Neural progenitor cell (in vitro differentiated cells): ENCODE results near the gene FOXC2. TPM values are rescaled to one million over a fixed set of nuclear protein-coding genes. Genes with fewer than 3 reads are reported as not detected.

Source experiments
- DNase-seq: peaks from one replicate; pipeline ENCODE4 v3.0.0-alpha.2; 2016; ENCODE audit warnings: low spot score
- H2AFZ ChIP-seq: fragments of 200-600 bp; sonication (generic); replicated peaks from 2 replicates; pipeline ENCODE4 v1.6.1; 2016; ENCODE audit warnings: antibody characterized with exemption
- H3F3A ChIP-seq: fragments of 200-600 bp; sonication (generic); 2 replicates; pipeline ENCODE4 v1.6.1; 2016; ENCODE audit warnings: antibody characterized with exemption, low read depth
- H3K27ac ChIP-seq: fragments of 200-600 bp; sonication (generic); 2 replicates; pipeline ENCODE4 v1.5.1; 2016; ENCODE audit warnings: mild to moderate bottlenecking
- H3K27me3 ChIP-seq: fragments of 200-600 bp; sonication (generic); 2 replicates; pipeline ENCODE4 v1.6.1; 2016; ENCODE audit warnings: mild to moderate bottlenecking, moderate library complexity
- H3K36me3 ChIP-seq: fragments of 200-600 bp; sonication (generic); 2 replicates; pipeline ENCODE4 v1.5.1; 2016
- H3K4me1 ChIP-seq: fragments of 200-600 bp; sonication (generic); 2 replicates; pipeline ENCODE4 v1.6.1; 2016; ENCODE audit warnings: mixed run types
- H3K4me2 ChIP-seq: fragments of 200-600 bp; sonication (generic); 2 replicates; pipeline ENCODE4 v1.6.1; 2016
- H3K4me3 ChIP-seq: fragments of 200-600 bp; sonication (generic); 2 replicates; pipeline ENCODE4 v1.5.1; 2016
- H3K79me2 ChIP-seq: fragments of 200-600 bp; sonication (generic); 2 replicates; pipeline ENCODE4 v1.6.1; 2016; ENCODE audit warnings: low read depth
- H3K9ac ChIP-seq: fragments of 200-600 bp; sonication (generic); 2 replicates; pipeline ENCODE4 v1.6.1; 2016
- H3K9me3 ChIP-seq: fragments of 200-600 bp; sonication (generic); 2 replicates; pipeline ENCODE4 v1.5.1; 2016; ENCODE audit warnings: low read depth
- H4K20me1 ChIP-seq: fragments of 200-600 bp; sonication (generic); 2 replicates; pipeline ENCODE4 v1.6.1; 2016; ENCODE audit warnings: low read depth
- H3K27ac Mint-ChIP-seq: 3 replicates; pipeline ENCODE4 v1.8.0; 2021; ENCODE audit warnings: mixed read lengths
- H3K27me3 Mint-ChIP-seq: 2 replicates; pipeline ENCODE4 v1.8.0; 2022; ENCODE audit warnings: low read depth, mild to moderate bottlenecking, inconsistent platforms, moderate library complexity, mixed read lengths; ENCODE audit not compliant: insufficient read depth
- H3K36me3 Mint-ChIP-seq: 3 replicates; pipeline ENCODE4 v1.8.0; 2021; ENCODE audit warnings: mixed read lengths
- H3K4me1 Mint-ChIP-seq: 3 replicates; pipeline ENCODE4 v1.8.0; 2021; ENCODE audit warnings: mixed read lengths
- H3K4me3 Mint-ChIP-seq: 3 replicates; pipeline ENCODE4 v1.8.0; 2021; ENCODE audit warnings: mild to moderate bottlenecking, moderate library complexity, mixed read lengths
- H3K9me3 Mint-ChIP-seq: 3 replicates; pipeline ENCODE4 v1.8.0; 2020; ENCODE audit warnings: mixed read lengths
- CTCF ChIP-seq: fragments of 200-600 bp; sonication (generic); IDR thresholded peaks from 2 replicates; pipeline ENCODE4 v1.5.1; 2017; ENCODE audit warnings: antibody characterized with exemption, mild to moderate bottlenecking
- EZH2 ChIP-seq: fragments of 200-600 bp; sonication (generic); IDR thresholded peaks from 2 replicates; pipeline ENCODE4 v1.6.1; 2017; ENCODE audit warnings: antibody characterized with exemption, mild to moderate bottlenecking, moderate library complexity
- EZH2phosphoT487 ChIP-seq: fragments of 200-600 bp; sonication (generic); IDR thresholded peaks from 2 replicates; pipeline ENCODE4 v1.6.1; 2017; ENCODE audit warnings: antibody characterized with exemption
- total RNA-seq: library from RNA; depleted of rRNA; stranded (reverse); fragments of >200 nt; gene quantifications from 2 replicates; pipeline ENCODE4 v1.2.3, GENCODE V29; 2015; ENCODE audit warnings: low replicate concordance

FOXC2 gene
- total RNA-seq, 1 donor from 2014 or later = not detected

DNA sequence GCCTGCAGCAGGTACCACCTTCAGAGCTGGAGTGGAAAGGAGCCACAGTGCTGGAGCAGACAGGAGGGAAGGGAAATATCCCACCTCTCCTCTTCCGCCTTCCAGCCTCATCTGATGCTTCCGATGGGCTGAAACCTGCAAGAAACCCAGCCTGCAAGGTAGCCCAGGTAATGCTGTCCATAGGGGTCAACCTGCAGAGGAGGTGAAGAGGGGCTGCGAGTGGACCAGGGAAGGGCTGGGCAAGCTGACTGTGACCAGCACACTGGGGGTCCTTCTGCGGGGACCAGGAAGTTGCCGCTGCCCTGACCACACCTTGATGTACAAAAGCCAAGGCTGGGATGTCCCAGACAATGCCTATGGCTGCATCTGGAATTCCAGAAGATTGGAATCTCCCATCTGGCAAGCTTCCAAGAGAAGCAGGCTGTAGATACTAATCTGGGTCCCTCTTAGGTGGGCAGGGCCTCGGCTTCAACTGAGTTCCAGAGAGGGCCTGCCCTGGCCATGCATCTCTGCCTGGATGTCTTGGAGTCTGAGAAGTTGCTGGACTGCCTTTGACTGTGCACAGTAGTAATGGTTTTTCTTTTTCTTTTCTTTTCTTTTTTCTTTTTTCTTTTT, 17.5 kb downstream of the FOXC2 start:
- Mint-ChIP-seq H3K4me1 (peaks cover 8% of the 10 kb centered on the region), H3K27me3 (peaks cover 30% of the 10 kb centered on the region), H3K36me3 (no peaks in the 10 kb centered on the region), H3K27ac (no peak overlapping the region), H3K9me3 (no peaks in the 10 kb centered on the region), H3K4me3 (no peak overlapping the region)
- peaks cover 50% of the 10 kb centered on the region for H3K27me3 ChIP-seq
- H3K9me3 ChIP-seq = no peaks in the 10 kb centered on the region
- H3K79me2 ChIP-seq = no peaks in the 10 kb centered on the region
- no peak overlapping the region for H2AFZ ChIP-seq
- H3K4me1 ChIP-seq = no peaks in the 10 kb centered on the region
- TF ChIP-seq EZH2 (no peak), CTCF (no peak), EZH2phosphoT487 (no peak)
- H3K4me3 ChIP-seq = no peak overlapping the region
- H4K20me1 ChIP-seq = no peaks in the 10 kb centered on the region
- no peaks in the 10 kb centered on the region for H3F3A ChIP-seq
- no peaks in the 10 kb centered on the region for H3K36me3 ChIP-seq
- H3K27ac ChIP-seq = no peak overlapping the region
- H3K9ac ChIP-seq = no peak overlapping the region
- no peak overlapping the region for H3K4me2 ChIP-seq
- no peak for DNase-seq

GRCh38 chr16:86584726-86585721, 18.4 kb downstream of the FOXC2 start:
- Histone ChIP-seq H3K4me2 (no peak overlapping the region), H3K27ac (no peak overlapping the region), H3K79me2 (no peaks in the 10 kb centered on the region), H3K9me3 (no peaks in the 10 kb centered on the region), H4K20me1 (no peaks in the 10 kb centered on the region), H3F3A (no peaks in the 10 kb centered on the region), H3K4me1 (no peaks in the 10 kb centered on the region), H3K36me3 (no peaks in the 10 kb centered on the region), H3K4me3 (no peak overlapping the region), H3K9ac (no peak overlapping the region), H2AFZ (no peak overlapping the region), H3K27me3 (peaks cover 49% of the 10 kb centered on the region)
- Mint-ChIP-seq H3K4me3 (no peak overlapping the region), H3K36me3 (no peaks in the 10 kb centered on the region), H3K27me3 (peaks cover 24% of the 10 kb centered on the region), H3K27ac (no peak overlapping the region), H3K9me3 (no peaks in the 10 kb centered on the region), H3K4me1 (peaks cover 4% of the 10 kb centered on the region)
- DNase-seq = no peak
- TF ChIP-seq EZH2phosphoT487 (no peak), CTCF (no peak), EZH2 (no peak)

DNA sequence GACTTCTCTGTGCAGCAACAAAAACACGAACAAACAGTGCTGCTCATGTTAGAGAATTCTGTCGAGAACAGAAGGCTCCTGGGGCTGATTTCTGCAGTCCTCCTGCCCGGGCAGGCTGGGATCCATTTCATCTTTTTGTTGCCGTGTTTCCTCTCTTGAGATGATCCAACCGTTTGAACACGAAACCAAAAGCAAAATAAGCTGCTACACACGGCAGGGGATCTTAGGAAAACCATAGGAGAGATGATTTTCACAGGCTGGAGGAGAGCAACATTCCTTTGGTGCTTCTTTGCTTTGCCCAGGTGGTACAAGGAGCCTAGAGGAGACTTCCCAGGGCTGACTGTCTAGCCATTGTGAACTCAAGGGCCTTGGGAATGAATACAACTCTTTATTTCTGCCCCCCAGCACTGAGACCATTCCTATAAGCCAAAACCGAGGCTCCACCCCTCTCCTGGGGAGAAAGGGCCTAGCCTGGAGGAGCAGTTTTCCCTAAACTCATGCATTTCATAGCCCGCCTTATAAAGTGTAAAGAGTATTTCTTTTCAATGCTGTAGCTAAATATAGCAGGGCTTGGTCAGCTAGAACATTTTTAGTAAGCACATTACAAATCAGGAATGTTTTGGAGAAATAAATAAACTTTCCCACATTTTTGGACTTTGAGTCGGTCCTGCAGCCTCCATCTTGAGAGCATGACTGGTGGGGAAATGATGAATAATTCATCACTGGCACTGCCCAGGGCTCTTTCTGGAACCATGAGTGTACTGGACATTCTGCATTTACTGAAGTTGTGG, 19.4 kb downstream of the FOXC2 start:
- H4K20me1 ChIP-seq = no peaks in the 10 kb centered on the region
- H3K4me3 Mint-ChIP-seq = no peak overlapping the region
- no peaks in the 10 kb centered on the region for H3K36me3 Mint-ChIP-seq
- TF ChIP-seq CTCF (no peak), EZH2phosphoT487 (no peak), EZH2 (no peak)
- H3K4me3 ChIP-seq = no peak overlapping the region
- H2AFZ ChIP-seq = no peak overlapping the region
- H3K36me3 ChIP-seq = no peaks in the 10 kb centered on the region
- H3K9me3 Mint-ChIP-seq = no peaks in the 10 kb centered on the region
- peaks cover 14% of the 10 kb centered on the region for H3K27me3 Mint-ChIP-seq
- no peak overlapping the region for H3K27ac Mint-ChIP-seq
- no peaks in the 10 kb centered on the region for H3K79me2 ChIP-seq
- no peak overlapping the region for H3K4me2 ChIP-seq
- H3F3A ChIP-seq = no peaks in the 10 kb centered on the region
- DNase-seq = no peak
- no peaks in the 10 kb centered on the region for H3K4me1 ChIP-seq
- H3K27me3 ChIP-seq = peaks cover 39% of the 10 kb centered on the region
- no peak overlapping the region for H3K9ac ChIP-seq
- H3K27ac ChIP-seq = no peak overlapping the region
- H3K9me3 ChIP-seq = no peaks in the 10 kb centered on the region
- peaks cover 4% of the 10 kb centered on the region for H3K4me1 Mint-ChIP-seq
